Prostate gland (tissue), 2 donors: ENCODE results near the gene ITSN1.

Experiments
- POLR2A ChIP-seq: fragments of 450-650 bp; IDR thresholded peaks from one replicate; pipeline ENCODE4 v1.6.1; 2016; ENCODE audit warnings: antibody characterized with exemption, mild to moderate bottlenecking
- TF ChIP-seq, protein P1 (sequence below), 4 experiments: fragments of 200-600 bp in 2 of 4; fragments of 450-650 bp in 2 of 4; sonication (generic) in 2 of 4; IDR thresholded peaks; 1 replicate in 3 of 4; 2 replicates in 1 of 4; pipeline ENCODE4 v1.5.1; 2016 to 2019; ENCODE audit warnings: antibody characterized with exemption in 4 of 4, mild to moderate bottlenecking in 2 of 4, moderate library complexity in 2 of 4

DNA sequence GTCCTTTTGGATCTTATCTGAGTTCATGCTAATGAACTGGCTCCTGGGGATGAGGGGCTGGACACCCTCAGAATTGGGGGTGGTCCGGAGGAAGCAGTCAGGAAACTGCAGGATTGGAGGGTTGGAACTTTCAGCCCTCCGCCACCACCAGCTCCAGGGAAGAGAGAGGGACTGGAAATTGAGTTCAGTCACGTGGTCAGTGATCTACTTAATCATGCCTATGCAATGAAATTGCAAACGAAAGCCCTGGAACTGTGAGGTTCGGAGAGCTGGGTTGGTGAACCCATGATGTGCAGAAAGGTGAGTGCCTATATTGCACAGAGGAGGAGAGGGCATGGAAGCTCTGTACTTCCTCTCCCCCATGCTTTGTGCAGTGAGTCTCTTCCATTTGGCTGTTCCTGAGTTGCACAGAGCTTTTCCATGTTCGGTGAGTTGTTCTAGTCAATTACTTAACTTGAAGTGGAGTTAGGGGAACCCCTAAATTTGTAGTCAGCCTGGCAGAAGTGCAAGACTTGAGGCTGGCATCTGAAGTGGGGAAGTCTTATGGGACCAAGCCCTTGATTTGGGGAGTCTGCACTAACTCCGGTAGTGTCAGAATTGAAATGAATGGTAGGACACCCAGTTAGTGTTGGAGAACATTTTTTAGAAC is 16.7 kb downstream of the ITSN1 start:
- TF ChIP-seq, protein P1, sequence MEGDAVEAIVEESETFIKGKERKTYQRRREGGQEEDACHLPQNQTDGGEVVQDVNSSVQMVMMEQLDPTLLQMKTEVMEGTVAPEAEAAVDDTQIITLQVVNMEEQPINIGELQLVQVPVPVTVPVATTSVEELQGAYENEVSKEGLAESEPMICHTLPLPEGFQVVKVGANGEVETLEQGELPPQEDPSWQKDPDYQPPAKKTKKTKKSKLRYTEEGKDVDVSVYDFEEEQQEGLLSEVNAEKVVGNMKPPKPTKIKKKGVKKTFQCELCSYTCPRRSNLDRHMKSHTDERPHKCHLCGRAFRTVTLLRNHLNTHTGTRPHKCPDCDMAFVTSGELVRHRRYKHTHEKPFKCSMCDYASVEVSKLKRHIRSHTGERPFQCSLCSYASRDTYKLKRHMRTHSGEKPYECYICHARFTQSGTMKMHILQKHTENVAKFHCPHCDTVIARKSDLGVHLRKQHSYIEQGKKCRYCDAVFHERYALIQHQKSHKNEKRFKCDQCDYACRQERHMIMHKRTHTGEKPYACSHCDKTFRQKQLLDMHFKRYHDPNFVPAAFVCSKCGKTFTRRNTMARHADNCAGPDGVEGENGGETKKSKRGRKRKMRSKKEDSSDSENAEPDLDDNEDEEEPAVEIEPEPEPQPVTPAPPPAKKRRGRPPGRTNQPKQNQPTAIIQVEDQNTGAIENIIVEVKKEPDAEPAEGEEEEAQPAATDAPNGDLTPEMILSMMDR (IDR thresholded peaks at IDR 0.05): no peak
- no peak for TF ChIP-seq POLR2A
